Mesenchymal stem cell (in vitro differentiated cells and primary cell): Measurements from ENCODE around the gene RHOF. TPM values are rescaled to one million over a fixed set of nuclear protein-coding genes. Genes with fewer than 3 reads are reported as not detected.

Experiments used
- DNase-seq: peaks from one replicate; pipeline ENCODE4 v3.0.0-alpha.2; 2013
- H2AFZ ChIP-seq: one replicate; pipeline ENCODE4 v1.6.1; 2013; ENCODE audit warnings: low read depth, mild to moderate bottlenecking, control low read depth, inconsistent platforms, low read length, moderate library complexity
- H2AK5ac ChIP-seq: 2 replicates; pipeline ENCODE4 v1.6.1; 2013; ENCODE audit warnings: low read length, moderate library complexity, mild to moderate bottlenecking, inconsistent platforms; ENCODE audit not compliant: severe bottlenecking
- H2BK120ac ChIP-seq: one replicate; pipeline ENCODE4 v1.6.1; 2013; ENCODE audit warnings: low read depth, mild to moderate bottlenecking, inconsistent platforms, low read length, moderate library complexity
- H2BK12ac ChIP-seq, 2 experiments: one replicate each; pipeline ENCODE4 v1.6.1; 2013; ENCODE audit warnings: inconsistent platforms in 2 of 2, low read length in 2 of 2, mild to moderate bottlenecking in 2 of 2, moderate library complexity in 2 of 2, control low read depth in 1 of 2
- H2BK15ac ChIP-seq: one replicate; pipeline ENCODE4 v1.6.1; 2013; ENCODE audit warnings: mild to moderate bottlenecking, low read depth, inconsistent platforms; ENCODE audit not compliant: poor library complexity, severe bottlenecking
- H2BK5ac ChIP-seq: 2 replicates; pipeline ENCODE4 v1.6.1; 2013; ENCODE audit warnings: low read depth, mild to moderate bottlenecking, low read length, control low read depth, inconsistent platforms; ENCODE audit not compliant: poor library complexity, severe bottlenecking
- H3K14ac ChIP-seq, 2 experiments: one replicate each; pipeline ENCODE4 v1.6.1; 2013; ENCODE audit warnings: inconsistent platforms in 2 of 2, low read length in 2 of 2, control low read depth in 1 of 2, mild to moderate bottlenecking in 1 of 2, moderate library complexity in 1 of 2
- H3K18ac ChIP-seq, 2 experiments: one replicate each; pipeline ENCODE4 v1.6.1; 2013; ENCODE audit warnings: inconsistent platforms in 2 of 2, low read length in 2 of 2, control low read depth in 1 of 2, low read depth in 1 of 2, mild to moderate bottlenecking in 1 of 2
- H3K23ac ChIP-seq, 2 experiments: one replicate each; pipeline ENCODE4 v1.6.1; 2013; ENCODE audit warnings: inconsistent platforms in 2 of 2, low read length in 2 of 2, mild to moderate bottlenecking in 2 of 2, moderate library complexity in 2 of 2, control low read depth in 1 of 2
- H3K27ac ChIP-seq: 2 replicates; pipeline ENCODE4 v1.5.1; 2013; ENCODE audit warnings: mild to moderate bottlenecking, moderate library complexity, low read length, control low read depth, inconsistent platforms; ENCODE audit not compliant: poor library complexity, severe bottlenecking
- H3K27me3 ChIP-seq, 2 experiments: 2 replicates each; pipeline versions ENCODE4 v1.6.1 to v1.7.0; 2013; ENCODE audit warnings: low read length in 2 of 2, mild to moderate bottlenecking in 2 of 2, moderate library complexity in 2 of 2, control low read depth in 1 of 2, inconsistent platforms in 1 of 2; ENCODE audit not compliant: control insufficient read depth in 1 of 2, insufficient read depth in 1 of 2
- H3K36me3 ChIP-seq, 2 experiments: 2 replicates each; pipeline versions ENCODE4 v1.6.1 to v1.7.0; 2013; ENCODE audit warnings: low read length in 2 of 2, control low read depth in 1 of 2, inconsistent platforms in 1 of 2, low read depth in 1 of 2, mild to moderate bottlenecking in 1 of 2; ENCODE audit not compliant: insufficient read depth in 2 of 2, control insufficient read depth in 1 of 2
- H3K4ac ChIP-seq, 2 experiments: one replicate each; pipeline ENCODE4 v1.6.1; 2013; ENCODE audit warnings: inconsistent platforms in 2 of 2, low read length in 2 of 2, mild to moderate bottlenecking in 2 of 2, moderate library complexity in 2 of 2, control low read depth in 1 of 2, low read depth in 1 of 2
- H3K4me1 ChIP-seq: 2 replicates; pipeline ENCODE4 v1.6.1; 2013; ENCODE audit warnings: low read depth, low read length, control low read depth; ENCODE audit not compliant: control insufficient read depth, insufficient read depth
- H3K4me2 ChIP-seq: 2 replicates; pipeline ENCODE4 v1.6.1; 2013; ENCODE audit warnings: low read length, mild to moderate bottlenecking, inconsistent platforms; ENCODE audit not compliant: poor library complexity, severe bottlenecking
- H3K4me3 ChIP-seq, 2 experiments: 2 replicates each; pipeline versions ENCODE4 v1.5.1 to v1.7.0; 2013; ENCODE audit warnings: low read length in 2 of 2, mild to moderate bottlenecking in 2 of 2, control low read depth in 1 of 2, low read depth in 1 of 2; ENCODE audit not compliant: insufficient read depth in 1 of 2
- H3K79me1 ChIP-seq: replicated peaks from 2 replicates; pipeline ENCODE4 v1.6.1; 2013; ENCODE audit warnings: mild to moderate bottlenecking, control low read depth, low read length, inconsistent platforms; ENCODE audit not compliant: poor library complexity, severe bottlenecking
- H3K9ac ChIP-seq: 2 replicates; pipeline ENCODE4 v1.7.0; 2013; ENCODE audit warnings: mild to moderate bottlenecking, low read length, moderate library complexity
- H3K9me3 ChIP-seq: 2 replicates; pipeline ENCODE4 v1.7.0; 2013; ENCODE audit warnings: mild to moderate bottlenecking, low read length; ENCODE audit not compliant: control insufficient read depth
- H4K8ac ChIP-seq: one replicate; pipeline ENCODE4 v1.6.1; 2013; ENCODE audit warnings: inconsistent platforms, mild to moderate bottlenecking, low read length, moderate library complexity
- H4K91ac ChIP-seq: one replicate; pipeline ENCODE4 v1.6.1; 2013; ENCODE audit warnings: mild to moderate bottlenecking, low read length, inconsistent platforms
- WGBS: methylation state at CpG from one replicate; pipeline ENCODE4 v1.1.7; 2013; ENCODE audit warnings: mixed read lengths; 5-methylcytosine and 5-hydroxymethylcytosine counted together
- polyA plus RNA-seq, 2 experiments: library from polyadenylated mRNA; stranded (reverse); fragments of 200-250 nt; gene quantifications; one replicate each; pipeline ENCODE4 v1.2.3, GENCODE V29; 2013

Gene RHOF, protein sequence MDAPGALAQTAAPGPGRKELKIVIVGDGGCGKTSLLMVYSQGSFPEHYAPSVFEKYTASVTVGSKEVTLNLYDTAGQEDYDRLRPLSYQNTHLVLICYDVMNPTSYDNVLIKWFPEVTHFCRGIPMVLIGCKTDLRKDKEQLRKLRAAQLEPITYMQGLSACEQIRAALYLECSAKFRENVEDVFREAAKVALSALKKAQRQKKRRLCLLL
- 15.0 TPM for polyA plus RNA-seq (2013, experiment 1 of 2)
- polyA plus RNA-seq (2013, experiment 2 of 2), result 14.2 TPM

DNA sequence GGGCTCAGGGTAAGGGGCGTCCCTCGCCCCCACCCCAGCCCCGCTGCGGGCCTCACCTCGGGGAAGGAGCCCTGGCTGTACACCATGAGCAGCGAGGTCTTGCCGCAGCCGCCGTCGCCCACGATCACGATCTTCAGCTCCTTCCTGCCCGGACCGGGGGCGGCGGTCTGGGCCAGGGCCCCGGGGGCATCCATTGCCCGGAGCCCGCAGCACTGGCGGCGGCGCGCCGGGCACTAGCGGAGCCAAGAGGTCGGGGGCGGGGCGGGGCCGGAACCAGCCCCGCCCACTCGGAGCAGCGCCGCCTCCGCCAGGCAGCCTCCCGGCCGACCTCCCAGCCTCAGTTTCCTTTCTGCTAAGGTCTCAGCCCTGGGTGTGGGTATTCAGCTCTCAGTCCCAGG is at the start of gene RHOF:
TSS of gene RHOF (minus strand) at position 249 of the 398 bp plus-strand sequence. CDS start at position 194, 55 bp downstream.
- H2AFZ ChIP-seq, result peak within 1 kb of the TSS; percentile 83
- H3K27ac ChIP-seq, result peak within 1 kb of the TSS; percentile 69
- H2BK12ac ChIP-seq, result peak within 1 kb of the TSS in 1 of 2 experiments; percentile 75
- H3K4ac ChIP-seq, result peak within 1 kb of the TSS; percentile 88 to 90
- H3K18ac ChIP-seq, result peak within 1 kb of the TSS; percentile 74 to 94
- H3K23ac ChIP-seq, result peak within 1 kb of the TSS in 1 of 2 experiments; percentile 83
- H3K79me1 ChIP-seq, result peaks cover 30% of the 10 kb centered on the region
- H3K9ac ChIP-seq, result peak within 1 kb of the TSS; percentile 99
- no peak within 1 kb of the TSS for H2BK15ac ChIP-seq
- no peak within 1 kb of the TSS for H2BK120ac ChIP-seq
- H3K9me3 ChIP-seq, result no peaks in the 10 kb centered on the region
- H2BK5ac ChIP-seq, result no peak within 1 kb of the TSS
- peak within 1 kb of the TSS; percentile 75 to 78 for H3K4me3 ChIP-seq
- H2AK5ac ChIP-seq, result peak within 1 kb of the TSS; percentile 69
- DNase-seq, result no peak
- H3K4me1 ChIP-seq, result peaks cover 76% of the 10 kb centered on the region
- peak within 1 kb of the TSS; percentile 79 for H4K91ac ChIP-seq
- under 1% methylated on average over 20 of the region's 36 CpGs for WGBS
- H4K8ac ChIP-seq, result peak within 1 kb of the TSS; percentile 93
- H3K27me3 ChIP-seq, result no peaks in the 10 kb centered on the region
- peak within 1 kb of the TSS in 1 of 2 experiments; percentile 69 for H3K14ac ChIP-seq
- H3K4me2 ChIP-seq, result peak within 1 kb of the TSS; percentile 88
- H3K36me3 ChIP-seq, result peaks cover 12 to 51% of the 10 kb centered on the region in 2 experiments

DNA sequence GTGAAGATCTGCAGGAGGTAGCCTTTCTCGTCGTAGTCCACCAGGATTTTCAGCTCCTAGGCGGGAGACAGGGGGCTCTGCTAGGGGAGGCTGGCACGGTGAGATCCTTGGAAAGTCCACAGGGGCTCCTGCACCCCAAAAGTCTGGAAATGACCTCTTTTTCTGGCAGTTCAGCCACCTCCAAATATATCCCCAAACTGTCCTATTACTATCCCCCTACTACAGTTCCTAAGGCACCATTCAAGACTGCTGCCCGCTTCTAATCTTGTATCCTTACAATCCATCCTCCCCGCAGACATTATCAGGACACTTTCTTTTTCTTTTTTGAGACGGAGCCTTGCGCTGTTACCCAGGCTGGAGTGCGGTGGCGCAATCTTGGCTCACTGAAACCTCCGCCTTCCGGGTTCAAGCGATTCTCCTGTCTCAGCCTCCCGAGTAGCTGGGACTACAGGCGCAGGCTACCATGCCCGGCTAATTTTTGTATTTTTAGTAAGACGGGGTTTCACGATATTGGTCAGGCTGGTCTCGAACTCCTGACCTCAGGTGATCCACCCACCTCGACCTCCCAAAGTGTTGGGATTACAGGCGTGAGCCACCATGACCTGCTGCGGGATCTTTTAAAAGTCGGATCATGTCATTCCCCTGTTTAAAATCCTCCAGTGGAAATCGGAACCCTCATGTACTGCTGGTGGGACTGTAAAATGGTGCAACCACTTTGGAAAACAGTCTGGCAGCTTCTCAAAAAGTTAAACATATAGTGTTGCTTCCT is 46.7 kb upstream of the RHOF start:
- WGBS, result 77% methylated on average over 24 of the region's 24 CpGs
- no peak overlapping the region for H2BK5ac ChIP-seq
- H2BK12ac ChIP-seq, result peak overlapping the region in 1 of 2 experiments; percentile 45
- H3K4me2 ChIP-seq, result peak overlapping the region; percentile 90
- peak overlapping the region; percentile 77 for H3K9ac ChIP-seq
- no peaks in the 10 kb centered on the region for H3K27me3 ChIP-seq
- H3K4me3 ChIP-seq, result peak overlapping the region; percentile 60 to 86
- no peak overlapping the region for H4K91ac ChIP-seq
- H3K18ac ChIP-seq, result peak overlapping the region; percentile 26 to 75
- peaks cover 2% of the 10 kb centered on the region for H3K4me1 ChIP-seq
- H3K23ac ChIP-seq, result peak overlapping the region in 1 of 2 experiments; percentile 42
- no peak overlapping the region for H3K27ac ChIP-seq
- H2AK5ac ChIP-seq, result no peak overlapping the region
- DNase-seq, result no peak
- H2AFZ ChIP-seq, result peak overlapping the region; percentile 66
- peak overlapping the region in 1 of 2 experiments; percentile 85 for H3K14ac ChIP-seq
- H2BK120ac ChIP-seq, result no peak overlapping the region
- no peaks in the 10 kb centered on the region for H3K36me3 ChIP-seq
- H2BK15ac ChIP-seq, result peak overlapping the region; percentile 83
- H3K9me3 ChIP-seq, result no peaks in the 10 kb centered on the region
- H4K8ac ChIP-seq, result peak overlapping the region; percentile 94
- H3K4ac ChIP-seq, result peak overlapping the region in 1 of 2 experiments; percentile 77
- no peaks in the 10 kb centered on the region for H3K79me1 ChIP-seq

GRCh38 chr12:121839106-121839992 is 45.9 kb upstream of the RHOF start:
- Histone ChIP-seq H3K9ac (peak overlapping the region; percentile 86), H3K18ac (peak overlapping the region; percentile 26 to 75), H3K4me3 (peak overlapping the region; percentile 60 to 86), H3K27ac (no peak overlapping the region), H4K91ac (no peak overlapping the region), H2BK120ac (no peak overlapping the region), H3K14ac (peak overlapping the region in 1 of 2 experiments; percentile 85), H3K79me1 (no peaks in the 10 kb centered on the region), H2BK5ac (no peak overlapping the region), H3K9me3 (no peaks in the 10 kb centered on the region), H2BK12ac (peak overlapping the region in 1 of 2 experiments; percentile 67), H4K8ac (peak overlapping the region; percentile 94), H3K36me3 (no peaks in the 10 kb centered on the region), H3K4me2 (peak overlapping the region; percentile 93), H3K27me3 (no peaks in the 10 kb centered on the region), H2BK15ac (peak overlapping the region; percentile 83), H2AFZ (peak overlapping the region; percentile 95), H3K4ac (peak overlapping the region in 1 of 2 experiments; percentile 77), H3K4me1 (peaks cover 2% of the 10 kb centered on the region), H3K23ac (peak overlapping the region in 1 of 2 experiments; percentile 42), H2AK5ac (no peak overlapping the region)
- peak; percentile 97 for DNase-seq
- WGBS, result 12% methylated on average over 51 of the region's 53 CpGs
